ENCODE measurements around the gene TRPM3. TPM values are rescaled to one million over a fixed set of nuclear protein-coding genes. Genes with fewer than 3 reads are reported as not detected.

The TRPM3 gene
- total and polyA plus RNA-seq, 4 experiments from 2014 or later: not detected

GRCh38 chr9:70865471-70865870, 255.9 kb downstream of the TRPM3 start:
- ChIA-PET POLR2A (ENCODE audit: partially characterized antibody) (no interaction called here), CTCF (ENCODE audit: partially characterized antibody) (no interaction called here)
- Mint-ChIP-seq H3K4me1 (no peaks in the 10 kb centered on the region), H3K9me3 (peaks cover 0 to 1% (median 0%) of the 10 kb centered on the region in 8 donors), H3K27ac (no peak overlapping the region), H3K4me3 (no peak overlapping the region), H3K27me3 (peaks cover 0 to 1% of the 10 kb centered on the region in 2 donors), H3K36me3 (no peaks in the 10 kb centered on the region)
- no peaks in the 10 kb centered on the region for H3K36me3 ChIP-seq (ENCODE audit: insufficient read depth, low read length)
- intact Hi-C loops (cut with micrococcal nuclease): no loop called here
- no peaks in the 10 kb centered on the region for H3K9me3 ChIP-seq (ENCODE audit: control insufficient read depth in 1 of 2, low read length in 2 of 2)
- H3K4me1 ChIP-seq (ENCODE audit: insufficient read depth, low read length): no peaks in the 10 kb centered on the region
- H3K27me3 ChIP-seq (ENCODE audit: insufficient read depth, low read length): no peaks in the 10 kb centered on the region
- no peak overlapping the region for H3K4me3 ChIP-seq (ENCODE audit: low read length in 2 of 2)
- H3K27ac ChIP-seq (ENCODE audit: low read depth, low read length): no peak overlapping the region
- DNase-seq: no peak

- no peak for DNase-seq
- Mint-ChIP-seq H3K36me3 (no peaks in the 10 kb centered on the region), H3K9me3 (peaks cover 0 to 4% (median 0%) of the 10 kb centered on the region in 8 donors), H3K27ac (no peak overlapping the region), H3K4me1 (no peaks in the 10 kb centered on the region), H3K27me3 (peaks cover 0 to 3% of the 10 kb centered on the region in 2 donors), H3K4me3 (no peak overlapping the region)
- intact Hi-C loops (cut with micrococcal nuclease): no loop called here
- no peak overlapping the region for H3K27ac ChIP-seq (ENCODE audit: low read depth, low read length)
- H3K9me3 ChIP-seq (ENCODE audit: control insufficient read depth in 1 of 2, low read length in 2 of 2): no peaks in the 10 kb centered on the region
- no peaks in the 10 kb centered on the region for H3K36me3 ChIP-seq (ENCODE audit: insufficient read depth, low read length)
- no peaks in the 10 kb centered on the region for H3K4me1 ChIP-seq (ENCODE audit: insufficient read depth, low read length)
- POLR2A ChIA-PET (ENCODE audit: partially characterized antibody): no interaction called here
- no peaks in the 10 kb centered on the region for H3K27me3 ChIP-seq (ENCODE audit: insufficient read depth, low read length)
- CTCF ChIA-PET (ENCODE audit: partially characterized antibody): no interaction called here
- H3K4me3 ChIP-seq (ENCODE audit: low read length in 2 of 2): no peak overlapping the region
These were observed 259.6 kb downstream of the TRPM3 start for GRCh38 chr9:70861797-70862196.

GRCh38 chr9:70861376-70861775, 260.0 kb downstream of the TRPM3 start:
- Histone ChIP-seq H3K4me1 (ENCODE audit: insufficient read depth, low read length) (no peaks in the 10 kb centered on the region), H3K4me3 (ENCODE audit: low read length in 2 of 2) (no peak overlapping the region), H3K27me3 (ENCODE audit: insufficient read depth, low read length) (no peaks in the 10 kb centered on the region), H3K36me3 (ENCODE audit: insufficient read depth, low read length) (no peaks in the 10 kb centered on the region), H3K27ac (ENCODE audit: low read depth, low read length) (no peak overlapping the region), H3K9me3 (ENCODE audit: control insufficient read depth in 1 of 2, low read length in 2 of 2) (no peaks in the 10 kb centered on the region)
- intact Hi-C loops (cut with micrococcal nuclease): no loop called here
- POLR2A ChIA-PET (ENCODE audit: partially characterized antibody): no interaction called here
- no peak overlapping the region for H3K27ac Mint-ChIP-seq
- peaks cover 0 to 4% (median 0%) of the 10 kb centered on the region in 8 donors for H3K9me3 Mint-ChIP-seq
- no peaks in the 10 kb centered on the region for H3K4me1 Mint-ChIP-seq
- no peak for DNase-seq
- CTCF ChIA-PET (ENCODE audit: partially characterized antibody): no interaction called here
- H3K4me3 Mint-ChIP-seq: no peak overlapping the region
- H3K36me3 Mint-ChIP-seq: no peaks in the 10 kb centered on the region
- H3K27me3 Mint-ChIP-seq: peaks cover 0 to 3% of the 10 kb centered on the region in 2 donors

GRCh38 chr9:70859694-70860093, 261.7 kb downstream of the TRPM3 start:
- ChIA-PET CTCF (ENCODE audit: partially characterized antibody) (no interaction called here), POLR2A (ENCODE audit: partially characterized antibody) (no interaction called here)
- Mint-ChIP-seq H3K4me3 (no peak overlapping the region), H3K27ac (no peak overlapping the region), H3K27me3 (peaks cover 0 to 3% of the 10 kb centered on the region in 2 donors), H3K36me3 (no peaks in the 10 kb centered on the region), H3K9me3 (peaks cover 0 to 4% (median 0%) of the 10 kb centered on the region in 8 donors), H3K4me1 (no peaks in the 10 kb centered on the region)
- intact Hi-C loops (cut with micrococcal nuclease): no loop called here
- Histone ChIP-seq H3K4me1 (ENCODE audit: insufficient read depth, low read length) (no peaks in the 10 kb centered on the region), H3K4me3 (ENCODE audit: low read length in 2 of 2) (no peak overlapping the region), H3K27ac (ENCODE audit: low read depth, low read length) (no peak overlapping the region), H3K27me3 (ENCODE audit: insufficient read depth, low read length) (no peaks in the 10 kb centered on the region), H3K36me3 (ENCODE audit: insufficient read depth, low read length) (no peaks in the 10 kb centered on the region), H3K9me3 (ENCODE audit: control insufficient read depth in 1 of 2, low read length in 2 of 2) (no peaks in the 10 kb centered on the region)
- no peak for DNase-seq

- POLR2A ChIA-PET (ENCODE audit: partially characterized antibody): no interaction called here
- no peaks in the 10 kb centered on the region for H3K9me3 ChIP-seq (ENCODE audit: control insufficient read depth in 1 of 2, low read length in 2 of 2)
- H3K4me3 Mint-ChIP-seq: no peak overlapping the region
- no peak overlapping the region for H3K4me3 ChIP-seq (ENCODE audit: low read length in 2 of 2)
- H3K36me3 ChIP-seq (ENCODE audit: insufficient read depth, low read length): no peaks in the 10 kb centered on the region
- CTCF ChIA-PET (ENCODE audit: partially characterized antibody): no interaction called here
- no peaks in the 10 kb centered on the region for H3K4me1 Mint-ChIP-seq
- H3K27ac ChIP-seq (ENCODE audit: low read depth, low read length): no peak overlapping the region
- intact Hi-C loops (cut with micrococcal nuclease): no loop called here
- H3K27me3 Mint-ChIP-seq: peaks cover 0 to 2% of the 10 kb centered on the region in 2 donors
- no peaks in the 10 kb centered on the region for H3K36me3 Mint-ChIP-seq
- H3K4me1 ChIP-seq (ENCODE audit: insufficient read depth, low read length): no peaks in the 10 kb centered on the region
- H3K9me3 Mint-ChIP-seq: peaks cover 0 to 3% (median 0%) of the 10 kb centered on the region in 8 donors
- H3K27me3 ChIP-seq (ENCODE audit: insufficient read depth, low read length): no peaks in the 10 kb centered on the region
- DNase-seq: no peak
- no peak overlapping the region for H3K27ac Mint-ChIP-seq
These were observed 265.0 kb downstream of the TRPM3 start for GRCh38 chr9:70856411-70856810.

- Histone ChIP-seq H3K27me3 (ENCODE audit: insufficient read depth, low read length) (no peaks in the 10 kb centered on the region), H3K9me3 (ENCODE audit: control insufficient read depth in 1 of 2, low read length in 2 of 2) (no peaks in the 10 kb centered on the region), H3K36me3 (ENCODE audit: insufficient read depth, low read length) (no peaks in the 10 kb centered on the region), H3K27ac (ENCODE audit: low read depth, low read length) (no peak overlapping the region), H3K4me1 (ENCODE audit: insufficient read depth, low read length) (no peaks in the 10 kb centered on the region), H3K4me3 (ENCODE audit: low read length in 2 of 2) (no peak overlapping the region)
- Mint-ChIP-seq H3K9me3 (peaks cover 0 to 4% (median 0%) of the 10 kb centered on the region in 8 donors), H3K4me3 (no peak overlapping the region), H3K27me3 (peaks cover 0 to under 1% of the 10 kb centered on the region in 2 donors), H3K36me3 (no peaks in the 10 kb centered on the region), H3K4me1 (no peaks in the 10 kb centered on the region), H3K27ac (no peak overlapping the region)
- ChIA-PET POLR2A (ENCODE audit: partially characterized antibody) (no interaction called here), CTCF (ENCODE audit: partially characterized antibody) (no interaction called here)
- intact Hi-C loops (cut with micrococcal nuclease): no loop called here
- DNase-seq: no peak
These were observed 268.6 kb downstream of the TRPM3 start for GRCh38 chr9:70852711-70853240.

GRCh38 chr9:70840266-70840665, 281.2 kb downstream of the TRPM3 start:
- intact Hi-C loops (cut with micrococcal nuclease): no loop called here
- H3K36me3 Mint-ChIP-seq: no peaks in the 10 kb centered on the region
- CTCF ChIA-PET (ENCODE audit: partially characterized antibody): no interaction called here
- H3K27ac Mint-ChIP-seq: no peak overlapping the region
- no peak overlapping the region for H3K4me3 Mint-ChIP-seq
- H3K27me3 ChIP-seq (ENCODE audit: insufficient read depth, low read length): no peaks in the 10 kb centered on the region
- H3K9me3 Mint-ChIP-seq: no peaks in the 10 kb centered on the region
- no peak overlapping the region for H3K4me3 ChIP-seq (ENCODE audit: low read length in 2 of 2)
- H3K4me1 Mint-ChIP-seq: no peaks in the 10 kb centered on the region
- no peaks in the 10 kb centered on the region for H3K9me3 ChIP-seq (ENCODE audit: control insufficient read depth in 1 of 2, low read length in 2 of 2)
- H3K36me3 ChIP-seq (ENCODE audit: insufficient read depth, low read length): no peaks in the 10 kb centered on the region
- no peak for DNase-seq
- no peaks in the 10 kb centered on the region for H3K27me3 Mint-ChIP-seq
- POLR2A ChIA-PET (ENCODE audit: partially characterized antibody): no interaction called here
- no peak overlapping the region for H3K27ac ChIP-seq (ENCODE audit: low read depth, low read length)
- no peaks in the 10 kb centered on the region for H3K4me1 ChIP-seq (ENCODE audit: insufficient read depth, low read length)

- Histone ChIP-seq H3K4me3 (ENCODE audit: low read length in 2 of 2) (no peak overlapping the region), H3K9me3 (ENCODE audit: control insufficient read depth in 1 of 2, low read length in 2 of 2) (no peaks in the 10 kb centered on the region), H3K36me3 (ENCODE audit: insufficient read depth, low read length) (no peaks in the 10 kb centered on the region), H3K4me1 (ENCODE audit: insufficient read depth, low read length) (no peaks in the 10 kb centered on the region), H3K27ac (ENCODE audit: low read depth, low read length) (no peak overlapping the region), H3K27me3 (ENCODE audit: insufficient read depth, low read length) (no peaks in the 10 kb centered on the region)
- H3K9me3 Mint-ChIP-seq: peaks cover 0 to 2% (median 0%) of the 10 kb centered on the region in 8 donors
- POLR2A ChIA-PET (ENCODE audit: partially characterized antibody): no interaction called here
- no peak overlapping the region for H3K27ac Mint-ChIP-seq
- no peaks in the 10 kb centered on the region for H3K4me1 Mint-ChIP-seq
- no peak overlapping the region for H3K4me3 Mint-ChIP-seq
- no peaks in the 10 kb centered on the region for H3K36me3 Mint-ChIP-seq
- intact Hi-C loops (cut with micrococcal nuclease): no loop called here
- CTCF ChIA-PET (ENCODE audit: partially characterized antibody): interaction anchor here (0.6 to 0.8 kb wide), 2 partner anchors 16 to 25 kb away, joined by 3 read pairs; no protein-coding TSS in a partner anchor
- peaks cover 2 to 3% of the 10 kb centered on the region in 2 donors for H3K27me3 Mint-ChIP-seq
- no peak for DNase-seq
These were observed 286.1 kb downstream of the TRPM3 start for GRCh38 chr9:70835323-70835722.
